Measurements from ENCODE around the gene CLMP. TPM values are rescaled to one million over a fixed set of nuclear protein-coding genes. Genes with fewer than 3 reads are reported as not detected.
A peak's percentile ranks its signal among the peaks of the same experiment; 100 is the strongest.

Gene CLMP
- total RNA-seq, 1 experiment from 2014 or later: not detected

- intact Hi-C loops (cut with micrococcal nuclease; ENCODE audit: unreplicated experiment): no loop called here
- Mint-ChIP-seq H3K9me3 (ENCODE audit: low read depth, unreplicated experiment) (no peaks in the 10 kb centered on the region), H3K4me3 (ENCODE audit: low read depth, unreplicated experiment) (peak overlapping the region; percentile 86), H3K27me3 (ENCODE audit: unreplicated experiment) (no peaks in the 10 kb centered on the region), H3K27ac (ENCODE audit: unreplicated experiment) (no peak overlapping the region), H3K36me3 (ENCODE audit: insufficient read depth, unreplicated experiment) (peaks cover 87% of the 10 kb centered on the region), H3K4me1 (ENCODE audit: low read depth, unreplicated experiment) (peaks cover 14% of the 10 kb centered on the region)
- CTCF ChIA-PET: no interaction called here
- BruUV-seq (replicated peaks): no TSS peak
- no peak for DNase-seq
- no peak for TF ChIP-seq CTCF (IDR thresholded peaks at IDR 0.05; ENCODE audit: unreplicated experiment)
Observed at GRCh38 chr11:123056835-123057491, 138.1 kb downstream of the CLMP start.

- TF ChIP-seq CTCF (IDR thresholded peaks at IDR 0.05; ENCODE audit: unreplicated experiment): no peak
- intact Hi-C loops (cut with micrococcal nuclease; ENCODE audit: unreplicated experiment): no loop called here
- no peak overlapping the region for H3K27ac Mint-ChIP-seq (ENCODE audit: unreplicated experiment)
- H3K4me3 Mint-ChIP-seq (ENCODE audit: low read depth, unreplicated experiment): no peak overlapping the region
- DNase-seq: no peak
- H3K9me3 Mint-ChIP-seq (ENCODE audit: low read depth, unreplicated experiment): no peaks in the 10 kb centered on the region
- CTCF ChIA-PET: interaction anchor here (1.3 to 1.6 kb wide), 2 partner anchors 186 to 206 kb away, joined by 3 to 6 read pairs; no protein-coding TSS in a partner anchor
- H3K27me3 Mint-ChIP-seq (ENCODE audit: unreplicated experiment): no peaks in the 10 kb centered on the region
- no TSS peak for BruUV-seq (replicated peaks)
- peaks cover 71% of the 10 kb centered on the region for H3K36me3 Mint-ChIP-seq (ENCODE audit: insufficient read depth, unreplicated experiment)
- peaks cover 14% of the 10 kb centered on the region for H3K4me1 Mint-ChIP-seq (ENCODE audit: low read depth, unreplicated experiment)
Observed at GRCh38 chr11:123055191-123055901, 139.7 kb downstream of the CLMP start.

GRCh38 chr11:123054301-123055065, 140.6 kb downstream of the CLMP start:
- no peak overlapping the region for H3K27ac Mint-ChIP-seq (ENCODE audit: unreplicated experiment)
- H3K4me1 Mint-ChIP-seq (ENCODE audit: low read depth, unreplicated experiment): peaks cover 14% of the 10 kb centered on the region
- peaks cover 63% of the 10 kb centered on the region for H3K36me3 Mint-ChIP-seq (ENCODE audit: insufficient read depth, unreplicated experiment)
- no peaks in the 10 kb centered on the region for H3K9me3 Mint-ChIP-seq (ENCODE audit: low read depth, unreplicated experiment)
- TF ChIP-seq CTCF (IDR thresholded peaks at IDR 0.05; ENCODE audit: unreplicated experiment): peak; percentile 31
- no peaks in the 10 kb centered on the region for H3K27me3 Mint-ChIP-seq (ENCODE audit: unreplicated experiment)
- BruUV-seq (replicated peaks): no TSS peak
- no peak for DNase-seq
- no peak overlapping the region for H3K4me3 Mint-ChIP-seq (ENCODE audit: low read depth, unreplicated experiment)
- CTCF ChIA-PET: interaction anchor here (0.7 to 1.6 kb wide), 10 partner anchors 24 to 295 kb away, joined by 3 to 9 read pairs (median 4); no protein-coding TSS in a partner anchor
- intact Hi-C loops (cut with micrococcal nuclease; ENCODE audit: unreplicated experiment): no loop called here

- intact Hi-C loops (cut with micrococcal nuclease; ENCODE audit: unreplicated experiment): no loop called here
- H3K36me3 Mint-ChIP-seq (ENCODE audit: insufficient read depth, unreplicated experiment): peaks cover 49% of the 10 kb centered on the region
- no peak overlapping the region for H3K4me3 Mint-ChIP-seq (ENCODE audit: low read depth, unreplicated experiment)
Observed at GRCh38 chr11:123052901-123053721, 141.9 kb downstream of the CLMP start.

More at GRCh38 chr11:123052901-123053721, 141.9 kb downstream of the CLMP start:
- H3K27me3 Mint-ChIP-seq (ENCODE audit: unreplicated experiment): no peaks in the 10 kb centered on the region
- no peak for TF ChIP-seq CTCF (IDR thresholded peaks at IDR 0.05; ENCODE audit: unreplicated experiment)
- no peak for DNase-seq
- no peak overlapping the region for H3K27ac Mint-ChIP-seq (ENCODE audit: unreplicated experiment)
- H3K9me3 Mint-ChIP-seq (ENCODE audit: low read depth, unreplicated experiment): no peaks in the 10 kb centered on the region
- CTCF ChIA-PET: interaction anchor here (0.8 kb wide), 1 partner anchor 191 kb away, joined by 3 read pairs; no protein-coding TSS in a partner anchor
- no TSS peak for BruUV-seq (replicated peaks)
- peaks cover 6% of the 10 kb centered on the region for H3K4me1 Mint-ChIP-seq (ENCODE audit: low read depth, unreplicated experiment)

Data from Calu3 (cell line).